ENCODE measurements around the gene PPIP5K1.
"Not testable (repeated sequence)": the region's sequence is repeated elsewhere in the genome, so short reads cannot be mapped to it uniquely, and the experiment has no call there.

The PPIP5K1 gene

GRCh38 chr15:43589778-43590466, at the start of gene PPIP5K1:
Gene PPIP5K1, minus strand, starts transcription at chr15:43590208. Its CDS starts 5,704 bp downstream, at chr15:43584504.
- not testable (repeated sequence) for DNase-seq

GRCh38 chr15:43638464-43639204, 48.6 kb upstream of the PPIP5K1 start:
- not testable (repeated sequence) for DNase-seq

GRCh38 chr15:43626937-43627336, 36.9 kb upstream of the PPIP5K1 start:
- DNase-seq, result not testable (repeated sequence)

- DNase-seq, result no peak
These were observed 35.1 kb upstream of the PPIP5K1 start for GRCh38 chr15:43625106-43625505.

DNA sequence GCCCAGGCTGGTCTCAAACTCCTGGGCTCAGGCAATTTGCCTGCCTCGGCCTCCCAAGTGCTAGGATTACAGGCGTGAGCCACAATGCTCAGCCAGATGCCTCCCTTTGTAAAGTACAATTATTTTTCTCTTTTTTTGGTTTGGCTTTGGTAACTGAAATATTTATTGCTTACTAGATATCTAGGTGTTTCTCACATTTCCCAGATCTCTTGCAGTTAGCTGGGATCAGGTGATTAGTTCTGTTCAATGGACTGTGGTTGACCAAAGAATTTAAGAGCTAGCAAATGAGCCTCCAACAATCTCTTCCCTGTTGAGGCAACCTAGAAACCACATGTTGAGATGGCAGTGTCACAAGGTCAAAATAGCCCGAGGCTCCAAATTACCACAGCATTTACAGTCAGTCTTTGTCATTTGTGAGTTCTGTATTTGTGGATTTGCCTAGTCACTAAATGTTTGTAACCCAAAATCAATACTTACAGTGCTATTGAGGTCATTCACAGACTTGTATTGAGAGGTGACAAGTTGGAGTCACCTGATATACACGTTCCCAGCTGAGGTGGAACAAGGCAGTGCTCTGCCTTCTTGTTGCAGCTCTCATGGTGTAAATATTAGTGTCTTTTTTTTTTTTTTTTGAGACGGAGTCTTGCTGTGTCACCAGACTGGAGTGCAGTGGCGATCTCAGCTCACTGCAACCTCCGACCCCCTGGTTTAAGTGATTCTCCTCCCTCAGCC, 32.2 kb upstream of the PPIP5K1 start:
- not testable (repeated sequence) for DNase-seq

GRCh38 chr15:43618700-43619099, 28.7 kb upstream of the PPIP5K1 start, which contains the start of gene STRC:
Gene STRC, minus strand, starts transcription at chr15:43618800. Its CDS starts 78 bp downstream, at chr15:43618722.
- not testable (repeated sequence) for DNase-seq

- DNase-seq, result not testable (repeated sequence)
These were observed 27.7 kb upstream of the PPIP5K1 start for GRCh38 chr15:43617750-43618149.

GRCh38 chr15:43602233-43602632, 12.2 kb upstream of the PPIP5K1 start:
- DNase-seq, result not testable (repeated sequence)

DNA sequence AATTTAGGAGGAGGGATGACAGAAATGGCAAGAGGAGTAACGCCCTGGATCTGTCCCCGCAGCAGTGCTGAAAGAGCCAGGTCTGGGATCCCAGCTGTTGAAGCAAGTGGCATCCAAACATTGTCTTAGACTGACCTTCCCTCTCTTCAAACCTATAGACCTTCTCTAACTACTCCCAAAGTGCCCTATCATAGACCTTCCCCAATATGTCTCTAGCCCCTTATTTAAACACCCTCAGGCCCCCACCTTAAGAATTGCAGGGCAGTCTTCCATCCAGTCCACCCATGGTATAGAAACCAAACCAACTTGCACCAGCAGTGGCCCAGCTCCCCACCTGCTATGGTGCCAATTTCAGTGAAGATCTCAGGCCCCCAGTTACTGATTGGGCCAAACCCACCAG, 10.2 kb upstream of the PPIP5K1 start:
- not testable (repeated sequence) for DNase-seq

DNA sequence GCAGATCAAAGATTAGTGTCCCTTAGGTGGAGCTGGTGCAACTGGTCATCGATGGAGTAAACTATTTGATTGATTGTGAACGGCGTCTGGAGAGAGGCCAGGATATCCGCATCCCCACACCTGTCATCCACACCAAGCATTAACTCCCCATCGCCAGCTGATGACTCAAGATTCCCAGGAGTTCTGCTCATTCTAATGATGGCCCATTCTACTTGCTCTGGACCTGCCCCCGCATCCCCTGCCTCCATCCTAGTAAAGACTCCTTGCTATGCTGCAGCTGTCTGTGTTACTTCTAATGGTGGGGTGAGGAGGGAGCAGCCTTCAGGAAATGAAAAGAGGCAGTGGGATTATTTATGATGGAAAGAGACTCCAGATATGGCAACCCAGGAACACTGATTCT, 9.1 kb upstream of the PPIP5K1 start:
- not testable (repeated sequence) for DNase-seq

DNA sequence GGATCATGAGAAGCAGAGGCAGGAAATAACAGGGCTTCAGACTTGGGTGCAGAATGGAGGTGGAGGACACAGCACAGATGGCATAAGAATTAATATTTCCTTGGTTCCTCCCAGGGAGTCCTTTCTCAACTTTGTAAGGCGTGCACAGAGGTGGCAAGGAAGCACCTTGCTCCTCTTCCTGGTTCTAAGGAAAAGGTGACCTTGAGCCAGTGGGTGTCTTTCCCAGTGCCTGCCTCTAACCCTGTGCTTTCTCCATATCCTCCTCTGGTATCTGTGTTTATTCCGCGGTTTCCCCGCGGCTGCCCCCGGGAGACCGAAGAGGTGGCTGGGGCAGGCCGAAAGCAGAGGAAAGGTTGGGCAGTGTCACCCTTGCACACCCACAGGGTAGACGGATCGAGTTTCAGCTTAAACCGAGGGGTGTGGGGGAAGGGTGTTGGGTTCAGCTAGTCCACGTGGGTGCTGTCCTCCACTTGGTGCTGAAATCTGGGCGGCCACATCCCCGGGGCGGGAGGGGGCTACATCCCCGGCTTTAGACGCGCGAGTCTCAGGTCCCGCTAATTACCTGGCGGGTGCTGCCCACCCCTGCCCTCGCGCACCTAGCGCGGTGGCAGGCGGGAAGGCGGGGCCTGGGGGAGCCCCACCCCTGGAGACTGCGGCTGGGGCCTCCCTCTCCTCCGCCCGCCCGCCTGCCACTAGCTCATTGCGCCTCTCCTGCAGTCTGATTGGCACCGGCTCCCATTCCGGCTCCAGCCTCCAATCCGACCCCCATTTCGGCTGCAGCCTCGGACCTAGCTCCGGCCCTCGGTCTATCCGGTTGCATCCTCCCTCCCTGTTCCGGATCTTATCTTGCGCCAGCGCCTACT, 3.6 kb upstream of the PPIP5K1 start, which contains the start of gene CKMT1B:
Gene CKMT1B (plus strand): TSS at position 700 of the 863 bp plus-strand sequence. CDS start 192 bp downstream, outside the sequence.
- DNase-seq, result not testable (repeated sequence)

GRCh38 chr15:43592841-43593240, 2.8 kb upstream of the PPIP5K1 start:
- not testable (repeated sequence) for DNase-seq

GRCh38 chr15:43574607-43575006, 15.4 kb downstream of the PPIP5K1 start:
- not testable (repeated sequence) for DNase-seq

DNA sequence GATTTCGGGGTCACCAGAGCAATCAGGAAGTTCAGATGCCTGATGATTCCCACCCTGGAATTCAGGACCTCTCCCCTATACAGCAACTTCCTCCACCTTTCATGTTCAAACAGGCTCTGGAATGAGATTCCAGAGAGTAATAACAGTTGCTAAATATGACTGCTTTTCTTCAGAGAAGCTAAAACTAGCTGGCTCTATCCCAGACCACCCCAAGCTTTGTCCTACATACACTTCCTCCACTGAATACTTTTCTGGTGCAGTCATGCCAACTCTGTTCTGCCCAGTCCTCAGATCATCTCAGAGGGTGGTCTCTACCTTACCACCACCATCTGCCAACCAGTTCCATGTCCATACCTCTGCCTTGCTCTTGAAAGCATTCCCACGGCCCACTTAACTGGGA, 23.4 kb downstream of the PPIP5K1 start:
- DNase-seq, result not testable (repeated sequence)

DNA sequence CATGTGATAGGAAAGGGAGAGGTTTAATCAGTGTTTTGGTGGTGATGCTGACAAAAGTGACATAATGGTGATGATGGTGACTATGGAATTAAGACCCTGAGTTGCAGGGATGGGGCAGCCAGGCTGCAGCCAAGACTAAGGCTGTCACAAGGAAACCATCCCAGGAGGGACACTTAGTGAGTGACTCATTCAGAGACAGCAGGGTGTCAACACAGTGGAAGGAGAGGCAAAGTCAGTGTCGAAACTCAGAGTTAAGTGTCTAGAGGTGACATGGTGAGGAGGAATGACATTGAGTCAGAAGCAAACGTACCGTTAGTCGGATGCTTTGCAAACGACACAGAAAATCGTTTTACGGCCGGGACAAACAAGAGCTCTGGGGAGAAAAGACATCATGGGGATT, 26.2 kb downstream of the PPIP5K1 start:
- DNase-seq, result not testable (repeated sequence)

DNA sequence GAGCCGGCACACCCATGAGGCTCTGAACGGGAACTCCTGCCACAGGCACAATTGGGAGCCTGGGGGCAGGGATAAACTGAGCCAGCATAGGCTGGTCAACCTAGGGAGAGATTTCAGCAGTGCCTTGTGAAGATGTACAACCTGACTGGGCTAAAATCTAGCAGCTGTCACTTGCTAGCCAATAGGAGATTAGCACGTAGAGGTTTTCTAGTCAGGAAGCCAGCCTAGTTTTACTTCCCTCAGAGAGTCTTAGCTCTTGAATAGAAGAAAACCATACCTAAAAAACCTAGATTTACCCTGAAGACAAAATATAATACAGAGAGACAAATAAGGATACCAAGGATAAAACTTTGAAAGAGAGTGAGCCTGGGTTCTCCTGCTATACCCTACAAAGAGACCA, 27.3 kb downstream of the PPIP5K1 start:
- DNase-seq, result not testable (repeated sequence)

DNA sequence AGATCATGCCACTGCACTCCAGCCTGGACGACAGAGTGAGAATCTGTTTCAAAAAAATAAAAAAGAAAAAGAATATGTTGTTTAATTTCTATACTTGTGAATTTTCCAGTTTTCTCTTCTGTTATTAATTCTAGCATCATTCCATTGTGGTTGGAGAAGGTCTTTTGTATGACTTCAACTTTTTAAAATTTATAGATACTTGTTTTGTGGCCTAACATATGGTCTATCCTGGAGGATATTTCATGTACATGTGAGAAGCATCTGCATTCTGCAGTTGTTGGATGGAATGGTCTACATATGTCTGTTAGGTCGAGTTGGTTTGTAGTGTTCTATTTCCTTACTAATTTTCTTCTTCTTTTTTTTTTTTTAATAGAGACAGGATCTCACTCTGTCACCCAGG, 37.0 kb downstream of the PPIP5K1 start:
- DNase-seq, result no peak

GRCh38 chr15:43552256-43552655, 37.8 kb downstream of the PPIP5K1 start:
- no peak for DNase-seq

DNA sequence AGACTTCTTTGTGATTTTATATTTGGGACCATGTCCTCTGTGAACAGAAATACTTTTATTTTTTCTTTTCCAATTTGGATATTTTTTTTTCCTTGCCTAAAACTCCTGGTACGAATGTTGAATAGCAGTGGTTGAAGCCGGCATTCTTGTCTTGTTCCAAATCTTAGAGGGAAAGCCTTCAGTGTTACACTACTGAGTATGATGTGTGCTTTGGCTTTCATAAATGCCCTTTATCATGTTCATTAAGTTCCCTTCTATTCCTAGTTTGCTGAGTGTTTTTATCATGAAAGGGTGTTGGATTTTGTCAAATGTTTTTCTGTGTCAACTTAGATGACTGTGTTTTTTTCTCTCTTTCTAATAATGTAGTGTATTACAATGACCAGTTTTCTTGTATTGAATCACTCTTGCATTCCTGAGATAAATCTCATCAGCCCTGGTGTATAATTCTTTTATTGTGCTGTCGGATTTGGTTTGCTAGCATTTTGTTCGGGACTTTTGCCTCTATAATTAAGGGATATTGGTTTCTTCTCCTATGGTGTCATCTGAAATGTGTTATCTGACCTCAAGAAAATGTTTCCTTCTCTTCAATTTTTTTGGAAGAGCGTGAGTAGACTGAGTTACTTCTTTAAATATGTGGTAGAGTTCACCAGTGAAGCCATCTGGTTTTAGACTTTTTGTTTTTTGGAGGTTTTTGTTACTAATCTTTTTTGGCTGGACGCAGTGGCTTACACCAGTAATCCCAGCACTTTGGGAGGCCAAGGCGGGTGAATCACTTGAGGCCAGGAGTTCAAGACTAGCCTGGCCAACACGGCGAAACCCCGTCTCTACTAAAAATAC, 39.3 kb downstream of the PPIP5K1 start:
- no peak for DNase-seq

DNA sequence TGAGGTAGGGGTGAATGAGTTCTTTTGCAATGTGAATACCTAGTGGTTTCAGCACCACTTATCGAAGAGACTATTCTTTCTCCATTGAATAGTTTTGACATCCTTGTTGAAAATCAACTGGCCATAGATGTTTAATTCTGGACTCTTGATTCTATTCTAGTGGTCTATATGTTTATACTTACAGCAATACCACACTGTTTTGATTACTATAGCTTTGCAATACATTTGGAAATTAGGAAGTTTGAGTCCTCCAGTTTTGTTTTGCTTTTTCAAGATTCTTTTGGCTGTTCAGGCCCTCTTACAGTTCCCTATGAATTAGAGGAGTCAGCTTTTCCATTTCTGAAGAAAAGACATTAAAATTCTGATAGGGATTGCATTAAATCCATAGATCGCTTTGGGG, 42.5 kb downstream of the PPIP5K1 start:
- no peak for DNase-seq

DNA sequence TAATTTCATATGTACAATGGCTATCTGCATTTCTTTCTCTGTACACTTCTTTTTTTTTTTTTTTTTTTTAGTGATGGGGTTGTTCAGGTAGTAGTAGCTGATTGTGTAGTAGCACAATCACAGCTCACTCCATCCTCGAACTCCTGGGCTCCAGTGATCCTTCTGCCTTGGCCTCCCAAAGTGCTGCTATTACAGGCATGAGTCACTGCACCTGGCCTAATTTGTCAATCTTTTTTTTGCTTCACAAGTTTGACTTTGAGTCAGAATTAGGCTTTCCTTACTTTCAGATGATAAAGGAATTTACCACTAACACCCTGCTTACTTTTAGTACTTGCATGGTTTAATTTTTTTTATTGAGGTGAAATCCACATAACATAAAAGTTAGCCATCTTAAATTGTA, 44.6 kb downstream of the PPIP5K1 start:
- no peak for DNase-seq

All from CD4-positive, alpha-beta T cell treated with Interferon gamma for 1 hour (primary cell).